Measurements from ENCODE around the gene SLC12A9.
"Not testable (repeated sequence)": the region's sequence is repeated elsewhere in the genome, so short reads cannot be mapped to it uniquely, and the experiment has no call there.

SLC12A9 gene

GRCh38 chr7:100811480-100811879 is 41.0 kb upstream of the SLC12A9 start:
- Histone ChIP-seq H3K4me1 (ENCODE audit: insufficient read depth, low read length, poor library complexity, severe bottlenecking) (no peaks in the 10 kb centered on the region), H3K9me3 (ENCODE audit: insufficient read depth, low read depth, low read length) (no peaks in the 10 kb centered on the region), H3K27me3 (ENCODE audit: insufficient read depth, low read length, poor library complexity, severe bottlenecking) (no peaks in the 10 kb centered on the region), H4K20me1 (ENCODE audit: insufficient read depth, low read length, poor library complexity, severe bottlenecking) (no peaks in the 10 kb centered on the region), H3K36me3 (ENCODE audit: insufficient read depth, low read length) (no peaks in the 10 kb centered on the region), H3K79me2 (ENCODE audit: insufficient read depth, low read length) (no peaks in the 10 kb centered on the region), H2AFZ (ENCODE audit: low read length) (no peak overlapping the region), H3K9ac (ENCODE audit: low read depth, low read length, poor library complexity, severe bottlenecking) (no peak overlapping the region), H3F3A (ENCODE audit: low read depth) (no peaks in the 10 kb centered on the region), H3K4me2 (ENCODE audit: low read depth, low read length, poor library complexity, severe bottlenecking) (no peak overlapping the region), H3K9me2 (replicated peaks; ENCODE audit: low read depth, low read length) (no peaks in the 10 kb centered on the region), H3K4me3 (ENCODE audit: low read length, poor library complexity, severe bottlenecking) (no peak overlapping the region)
- no peak for TF ChIP-seq EZH2phosphoT487 (IDR thresholded peaks at IDR 0.05; ENCODE audit: borderline replicate concordance)
- TF ChIP-seq, protein P1, sequence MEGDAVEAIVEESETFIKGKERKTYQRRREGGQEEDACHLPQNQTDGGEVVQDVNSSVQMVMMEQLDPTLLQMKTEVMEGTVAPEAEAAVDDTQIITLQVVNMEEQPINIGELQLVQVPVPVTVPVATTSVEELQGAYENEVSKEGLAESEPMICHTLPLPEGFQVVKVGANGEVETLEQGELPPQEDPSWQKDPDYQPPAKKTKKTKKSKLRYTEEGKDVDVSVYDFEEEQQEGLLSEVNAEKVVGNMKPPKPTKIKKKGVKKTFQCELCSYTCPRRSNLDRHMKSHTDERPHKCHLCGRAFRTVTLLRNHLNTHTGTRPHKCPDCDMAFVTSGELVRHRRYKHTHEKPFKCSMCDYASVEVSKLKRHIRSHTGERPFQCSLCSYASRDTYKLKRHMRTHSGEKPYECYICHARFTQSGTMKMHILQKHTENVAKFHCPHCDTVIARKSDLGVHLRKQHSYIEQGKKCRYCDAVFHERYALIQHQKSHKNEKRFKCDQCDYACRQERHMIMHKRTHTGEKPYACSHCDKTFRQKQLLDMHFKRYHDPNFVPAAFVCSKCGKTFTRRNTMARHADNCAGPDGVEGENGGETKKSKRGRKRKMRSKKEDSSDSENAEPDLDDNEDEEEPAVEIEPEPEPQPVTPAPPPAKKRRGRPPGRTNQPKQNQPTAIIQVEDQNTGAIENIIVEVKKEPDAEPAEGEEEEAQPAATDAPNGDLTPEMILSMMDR (conservative IDR thresholded peaks at IDR 0.05; ENCODE audit: low read length), result no peak

DNA sequence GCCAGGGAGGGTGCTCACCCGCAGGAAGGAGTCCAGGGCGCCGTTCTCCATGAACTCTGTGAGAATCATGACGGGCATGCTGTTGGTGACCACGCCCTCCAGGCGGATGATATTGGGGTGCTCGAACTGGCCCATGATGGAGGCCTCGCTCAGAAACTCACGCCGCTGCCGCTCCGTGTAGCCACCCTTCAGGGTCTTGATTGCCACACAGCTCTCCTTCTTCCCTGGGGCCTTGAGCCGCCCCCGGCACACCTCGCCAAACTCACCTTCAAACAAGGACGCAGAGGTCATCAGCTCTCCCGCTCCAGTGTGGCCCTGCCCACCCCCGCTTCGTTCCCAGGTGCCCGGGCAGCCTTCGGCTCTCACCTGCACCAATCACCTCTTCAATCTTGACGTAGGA is 39.8 kb upstream of the SLC12A9 start:
- Histone ChIP-seq H3K9me3 (ENCODE audit: insufficient read depth, low read depth, low read length) (no peaks in the 10 kb centered on the region), H4K20me1 (ENCODE audit: insufficient read depth, low read length, poor library complexity, severe bottlenecking) (no peaks in the 10 kb centered on the region), H3K4me2 (ENCODE audit: low read depth, low read length, poor library complexity, severe bottlenecking) (no peak overlapping the region), H3K27me3 (ENCODE audit: insufficient read depth, low read length, poor library complexity, severe bottlenecking) (no peaks in the 10 kb centered on the region), H3K4me1 (ENCODE audit: insufficient read depth, low read length, poor library complexity, severe bottlenecking) (no peaks in the 10 kb centered on the region), H3K4me3 (ENCODE audit: low read length, poor library complexity, severe bottlenecking) (no peak overlapping the region), H3K79me2 (ENCODE audit: insufficient read depth, low read length) (no peaks in the 10 kb centered on the region), H2AFZ (ENCODE audit: low read length) (no peak overlapping the region), H3K9me2 (replicated peaks; ENCODE audit: low read depth, low read length) (no peaks in the 10 kb centered on the region), H3K36me3 (ENCODE audit: insufficient read depth, low read length) (no peaks in the 10 kb centered on the region), H3K9ac (ENCODE audit: low read depth, low read length, poor library complexity, severe bottlenecking) (no peak overlapping the region), H3F3A (ENCODE audit: low read depth) (no peaks in the 10 kb centered on the region)
- TF ChIP-seq, protein P1 (conservative IDR thresholded peaks at IDR 0.05; ENCODE audit: low read length), result no peak
- TF ChIP-seq EZH2phosphoT487 (IDR thresholded peaks at IDR 0.05; ENCODE audit: borderline replicate concordance), result no peak

GRCh38 chr7:100816515-100816914 is 36.0 kb upstream of the SLC12A9 start:
- H4K20me1 ChIP-seq (ENCODE audit: insufficient read depth, low read length, poor library complexity, severe bottlenecking); H2AFZ ChIP-seq (ENCODE audit: low read length); H3K4me2 ChIP-seq (ENCODE audit: low read depth, low read length, poor library complexity, severe bottlenecking); H3K27me3 ChIP-seq (ENCODE audit: insufficient read depth, low read length, poor library complexity, severe bottlenecking); H3F3A ChIP-seq (ENCODE audit: low read depth); H3K9ac ChIP-seq (ENCODE audit: low read depth, low read length, poor library complexity, severe bottlenecking); H3K4me3 ChIP-seq (ENCODE audit: low read length, poor library complexity, severe bottlenecking); H3K9me2 ChIP-seq (replicated peaks; ENCODE audit: low read depth, low read length); H3K79me2 ChIP-seq (ENCODE audit: insufficient read depth, low read length); H3K36me3 ChIP-seq (ENCODE audit: insufficient read depth, low read length); H3K4me1 ChIP-seq (ENCODE audit: insufficient read depth, low read length, poor library complexity, severe bottlenecking); H3K9me3 ChIP-seq (ENCODE audit: insufficient read depth, low read depth, low read length): not testable (repeated sequence)

DNA sequence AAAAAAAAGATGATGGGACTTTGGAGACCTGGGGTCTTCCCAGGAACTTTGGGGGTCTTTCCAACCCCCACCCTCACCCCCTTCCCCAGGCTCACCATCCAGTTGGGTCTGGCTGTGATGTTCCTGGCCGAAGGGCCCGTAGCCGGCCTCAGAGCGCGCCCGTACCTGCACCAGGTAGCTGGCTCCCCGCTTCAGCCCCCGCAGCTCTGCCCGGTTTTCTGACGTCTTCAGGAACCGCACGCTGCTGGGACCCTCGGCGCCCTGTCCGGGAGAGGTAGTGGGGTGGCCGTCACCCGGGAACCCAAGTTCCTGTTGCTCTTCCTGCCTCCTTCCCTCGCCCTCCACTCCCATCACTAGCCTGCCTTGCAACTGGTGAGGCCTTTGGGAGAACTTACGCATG is 35.4 kb upstream of the SLC12A9 start:
- no peaks in the 10 kb centered on the region for H3K36me3 ChIP-seq (ENCODE audit: insufficient read depth, low read length)
- no peaks in the 10 kb centered on the region for H3K9me2 ChIP-seq (replicated peaks; ENCODE audit: low read depth, low read length)
- H3K4me3 ChIP-seq (ENCODE audit: low read length, poor library complexity, severe bottlenecking), result no peak overlapping the region
- H2AFZ ChIP-seq (ENCODE audit: low read length), result no peak overlapping the region
- no peak overlapping the region for H3K9ac ChIP-seq (ENCODE audit: low read depth, low read length, poor library complexity, severe bottlenecking)
- no peaks in the 10 kb centered on the region for H3F3A ChIP-seq (ENCODE audit: low read depth)
- no peak for TF ChIP-seq EZH2phosphoT487 (IDR thresholded peaks at IDR 0.05; ENCODE audit: borderline replicate concordance)
- no peaks in the 10 kb centered on the region for H3K27me3 ChIP-seq (ENCODE audit: insufficient read depth, low read length, poor library complexity, severe bottlenecking)
- H3K4me1 ChIP-seq (ENCODE audit: insufficient read depth, low read length, poor library complexity, severe bottlenecking), result no peaks in the 10 kb centered on the region
- no peaks in the 10 kb centered on the region for H3K79me2 ChIP-seq (ENCODE audit: insufficient read depth, low read length)
- no peaks in the 10 kb centered on the region for H3K9me3 ChIP-seq (ENCODE audit: insufficient read depth, low read depth, low read length)
- no peak overlapping the region for H3K4me2 ChIP-seq (ENCODE audit: low read depth, low read length, poor library complexity, severe bottlenecking)
- H4K20me1 ChIP-seq (ENCODE audit: insufficient read depth, low read length, poor library complexity, severe bottlenecking), result no peaks in the 10 kb centered on the region

Measured in Loucy (cell line).